Ectodermal cell (in vitro differentiated cells): ENCODE results near the gene VAV3.

ENCODE experiments used
- H3K27ac ChIP-seq: 2 replicates; pipeline ENCODE4 v1.7.0; 2013; ENCODE audit warnings: mild to moderate bottlenecking, low read depth, low read length; ENCODE audit not compliant: insufficient read depth, poor library complexity, severe bottlenecking
- H3K27me3 ChIP-seq: 2 replicates; pipeline ENCODE4 v1.7.0; 2013; ENCODE audit warnings: mild to moderate bottlenecking, low read length; ENCODE audit not compliant: insufficient read depth, control insufficient read depth, poor library complexity, severe bottlenecking
- H3K36me3 ChIP-seq: one replicate; pipeline ENCODE4 v1.7.0; 2013; ENCODE audit warnings: low read length; ENCODE audit not compliant: control insufficient read depth, insufficient read depth
- H3K4me1 ChIP-seq: one replicate; pipeline ENCODE4 v1.7.0; 2013; ENCODE audit warnings: low read length; ENCODE audit not compliant: control insufficient read depth, insufficient read depth
- H3K4me3 ChIP-seq: 2 replicates; pipeline ENCODE4 v1.7.0; 2013; ENCODE audit warnings: low read depth, low read length, control low read depth; ENCODE audit not compliant: insufficient read depth
- H3K9me3 ChIP-seq: 2 replicates; pipeline ENCODE4 v1.7.0; 2013; ENCODE audit warnings: mild to moderate bottlenecking, low read length, moderate library complexity; ENCODE audit not compliant: control insufficient read depth
- WGBS, 2 experiments: methylation state at CpG; one replicate each; pipeline ENCODE4 v1.1.7; 2013; ENCODE audit warnings: missing lambda C conversion rate in 2 of 2; 5-methylcytosine and 5-hydroxymethylcytosine counted together

VAV3 gene

DNA sequence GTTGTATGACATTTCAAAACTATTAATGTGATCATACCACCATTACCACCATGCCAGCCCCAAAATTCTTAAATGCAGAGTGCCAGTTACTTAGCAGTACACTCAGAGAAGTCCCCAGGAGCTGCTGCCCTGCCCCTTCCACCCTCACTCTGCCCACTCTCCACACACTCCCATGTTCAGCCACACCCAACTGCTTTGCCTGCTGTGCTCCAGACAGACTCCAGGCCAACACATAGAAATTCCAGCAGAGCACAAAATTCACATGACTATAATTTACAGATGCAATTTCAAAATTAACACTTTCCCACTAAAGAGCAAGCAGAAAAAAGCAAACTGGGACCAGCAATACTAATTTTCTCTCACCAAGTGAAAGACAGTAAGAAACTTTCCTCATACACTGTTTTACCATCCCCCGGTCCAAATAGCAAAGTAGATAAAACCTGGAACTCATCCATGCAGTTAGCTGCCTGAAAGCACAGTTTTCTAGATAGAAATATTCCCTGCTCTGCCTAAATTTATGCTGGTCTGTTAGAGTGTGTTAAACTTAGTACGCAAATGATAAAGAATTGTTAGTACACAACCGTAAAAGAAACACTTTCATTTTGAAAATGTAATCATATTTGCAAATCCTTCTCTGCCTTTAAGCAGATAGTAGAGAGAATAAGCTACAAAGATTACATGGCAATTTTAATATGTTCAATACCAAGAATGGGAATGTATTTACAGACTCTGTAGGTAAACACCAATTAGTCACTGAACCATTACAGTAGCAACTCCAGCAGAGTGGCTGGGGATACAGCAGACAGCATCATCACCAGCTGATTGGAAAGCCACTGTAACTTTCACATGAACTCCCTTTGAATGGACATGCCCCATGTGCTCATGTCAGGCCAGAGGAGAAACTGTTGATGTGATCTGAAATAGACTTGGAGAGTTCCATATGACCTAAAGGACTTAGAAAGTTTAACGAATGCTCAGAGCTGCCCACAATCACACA is 176.5 kb downstream of the VAV3 start:
- Histone ChIP-seq H3K36me3 (no peaks in the 10 kb centered on the region), H3K9me3 (no peaks in the 10 kb centered on the region), H3K27me3 (no peaks in the 10 kb centered on the region), H3K4me3 (no peak overlapping the region), H3K4me1 (no peaks in the 10 kb centered on the region), H3K27ac (no peak overlapping the region)
- WGBS, 2 experiments: 88 to 97% methylated on average over 2 to 4 of the region's 4 CpGs

DNA sequence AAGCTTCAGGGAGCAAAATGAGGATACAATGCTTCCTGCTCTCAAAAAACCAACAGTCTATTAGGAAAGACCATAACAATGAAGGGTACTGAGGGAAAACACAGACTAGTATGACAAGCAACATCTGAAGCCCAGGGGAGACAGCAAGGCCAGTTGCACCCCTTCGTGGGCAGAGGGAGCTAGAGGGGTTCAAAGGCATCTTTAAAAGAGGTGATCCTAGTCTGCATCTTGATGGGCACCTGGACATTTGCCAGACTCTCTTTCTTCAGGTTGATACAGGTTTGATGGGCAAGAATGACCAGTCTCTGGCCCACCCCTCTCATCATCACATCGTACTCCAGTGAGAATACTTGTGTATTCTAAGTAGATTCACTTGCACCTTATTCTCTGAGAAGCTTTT is 177.7 kb downstream of the VAV3 start:
- WGBS, 2 experiments: 63 to 78% methylated on average over 2 of the region's 2 CpGs
- H3K36me3 ChIP-seq: no peaks in the 10 kb centered on the region
- H3K4me3 ChIP-seq: no peak overlapping the region
- H3K9me3 ChIP-seq: no peaks in the 10 kb centered on the region
- no peaks in the 10 kb centered on the region for H3K4me1 ChIP-seq
- no peak overlapping the region for H3K27ac ChIP-seq
- H3K27me3 ChIP-seq: no peaks in the 10 kb centered on the region

DNA sequence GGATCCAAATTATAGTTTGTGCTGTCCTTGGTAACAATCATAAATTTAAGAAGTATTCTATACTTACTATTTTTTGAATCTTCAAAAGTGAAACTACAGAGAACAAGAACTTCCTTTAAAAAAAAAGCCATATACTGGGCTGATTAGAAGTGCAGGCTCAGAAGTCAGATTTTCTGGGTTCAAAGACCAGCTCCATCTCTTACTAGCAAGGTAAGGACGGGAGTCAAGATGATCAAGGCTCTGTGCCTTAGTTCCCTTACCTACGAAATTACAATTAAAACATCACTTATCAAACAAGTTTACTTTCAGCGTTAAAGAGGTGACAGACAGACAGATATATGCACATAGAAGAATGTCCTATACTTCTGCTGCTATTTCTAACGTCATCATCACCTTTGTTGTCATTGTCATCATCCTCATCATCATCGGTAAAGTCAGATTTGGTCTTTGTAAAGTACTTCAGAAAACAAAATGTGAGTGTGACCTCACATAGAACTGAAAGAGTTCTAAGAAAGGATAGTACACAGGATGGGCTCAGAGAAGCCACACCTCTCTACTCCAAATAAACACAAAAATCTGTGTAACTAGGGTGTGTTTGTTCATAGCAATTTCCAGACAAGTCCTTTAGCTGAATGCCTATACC is 178.7 kb downstream of the VAV3 start:
- 88 to 89% methylated on average over 4 to 5 of the region's 5 CpGs for WGBS, 2 experiments
- Histone ChIP-seq H3K27me3 (no peaks in the 10 kb centered on the region), H3K4me3 (no peak overlapping the region), H3K36me3 (no peaks in the 10 kb centered on the region), H3K4me1 (no peaks in the 10 kb centered on the region), H3K9me3 (no peaks in the 10 kb centered on the region), H3K27ac (no peak overlapping the region)

DNA sequence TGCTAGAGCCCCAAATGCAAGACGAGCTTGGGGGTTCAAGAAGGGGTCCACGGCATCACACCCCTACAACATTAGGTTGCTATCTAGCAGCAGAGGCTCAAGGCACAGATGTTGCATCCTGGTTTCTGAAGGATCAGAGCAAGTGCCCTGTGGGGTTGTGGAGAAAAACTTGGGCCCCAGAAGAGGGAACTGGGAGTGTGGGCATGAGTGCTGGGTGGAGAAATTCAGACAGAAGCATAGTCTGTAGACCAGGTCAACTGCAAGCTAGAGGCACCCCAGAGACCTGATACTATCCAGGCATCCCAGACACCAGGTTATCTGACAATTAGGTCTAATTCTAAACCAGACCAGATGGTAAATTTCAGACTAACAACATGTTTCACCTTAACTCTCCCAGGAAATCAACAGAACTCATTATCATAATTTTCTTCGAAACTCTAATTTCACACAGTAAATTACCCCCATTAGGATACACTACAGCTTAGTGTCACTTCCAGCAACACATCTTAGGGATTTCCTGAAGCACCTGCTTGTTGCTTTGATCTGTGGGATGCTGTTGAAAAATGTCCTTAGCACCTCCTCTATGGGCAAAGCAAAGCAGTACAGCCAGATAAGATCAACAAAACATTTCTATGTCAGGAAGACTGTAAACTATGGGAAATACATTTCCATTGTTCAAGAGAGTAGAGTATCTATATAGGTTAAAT is 179.3 kb downstream of the VAV3 start:
- Histone ChIP-seq H3K4me1 (no peaks in the 10 kb centered on the region), H3K27ac (no peak overlapping the region), H3K9me3 (no peaks in the 10 kb centered on the region), H3K4me3 (no peak overlapping the region), H3K36me3 (no peaks in the 10 kb centered on the region), H3K27me3 (no peaks in the 10 kb centered on the region)
- WGBS, 2 experiments: 93 to 95% methylated on average over 3 of the region's 3 CpGs

DNA sequence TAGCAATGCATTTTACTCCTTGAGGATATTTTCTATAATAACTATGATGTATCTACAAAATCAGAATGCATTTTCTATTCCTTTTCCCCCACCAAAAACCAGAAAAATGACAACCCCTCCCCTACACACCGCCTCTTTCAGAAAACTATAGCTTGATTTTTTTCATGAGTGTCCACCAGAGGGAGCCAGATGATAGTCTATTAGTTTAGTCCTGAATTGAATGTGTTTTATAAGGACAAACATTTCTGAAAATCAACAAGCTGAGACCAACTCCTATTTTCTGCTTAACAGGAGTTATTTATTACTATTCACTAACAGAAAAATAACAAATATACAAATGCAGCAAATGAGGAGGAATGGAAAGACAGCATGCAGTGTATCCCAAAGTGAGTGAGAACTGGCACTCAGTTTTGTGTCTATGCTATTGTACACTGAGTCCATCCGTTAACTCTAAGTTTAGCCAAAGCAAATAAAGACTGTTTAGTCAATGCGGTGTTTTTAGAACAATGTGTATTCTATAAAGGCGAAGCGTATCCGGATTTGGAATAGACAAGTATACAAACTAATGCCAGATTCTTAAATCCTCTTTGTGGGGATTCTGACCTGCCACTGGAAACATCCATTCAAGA is 182.6 kb downstream of the VAV3 start:
- WGBS, 2 experiments: 70 to 82% methylated on average over 5 to 6 of the region's 6 CpGs
- Histone ChIP-seq H3K4me1 (no peaks in the 10 kb centered on the region), H3K9me3 (no peaks in the 10 kb centered on the region), H3K4me3 (no peak overlapping the region), H3K27me3 (no peaks in the 10 kb centered on the region), H3K27ac (no peak overlapping the region), H3K36me3 (no peaks in the 10 kb centered on the region)

DNA sequence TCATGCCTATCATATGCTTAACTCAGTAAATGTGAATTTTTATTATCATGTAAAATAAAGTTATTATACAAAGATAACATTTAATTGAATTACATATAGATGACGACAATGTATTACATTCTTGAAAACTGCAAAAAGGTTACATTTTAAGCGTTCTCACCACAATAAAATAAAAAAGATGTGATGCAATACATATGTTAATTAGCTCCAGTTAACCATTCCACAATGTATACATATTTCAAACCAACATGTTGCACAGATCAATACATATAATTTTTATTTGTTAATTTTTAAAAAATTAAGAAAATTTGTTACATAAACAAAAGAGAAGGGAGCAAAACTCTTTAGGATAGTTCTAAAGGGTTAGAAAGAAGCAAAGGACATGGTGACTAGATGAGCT is 183.7 kb downstream of the VAV3 start:
- no peaks in the 10 kb centered on the region for H3K36me3 ChIP-seq
- H3K4me3 ChIP-seq: no peak overlapping the region
- H3K4me1 ChIP-seq: no peaks in the 10 kb centered on the region
- H3K27ac ChIP-seq: no peak overlapping the region
- H3K27me3 ChIP-seq: no peaks in the 10 kb centered on the region
- H3K9me3 ChIP-seq: no peaks in the 10 kb centered on the region
- WGBS, 2 experiments: no CpG with 5 or more reads among the region's 2 CpGs

DNA sequence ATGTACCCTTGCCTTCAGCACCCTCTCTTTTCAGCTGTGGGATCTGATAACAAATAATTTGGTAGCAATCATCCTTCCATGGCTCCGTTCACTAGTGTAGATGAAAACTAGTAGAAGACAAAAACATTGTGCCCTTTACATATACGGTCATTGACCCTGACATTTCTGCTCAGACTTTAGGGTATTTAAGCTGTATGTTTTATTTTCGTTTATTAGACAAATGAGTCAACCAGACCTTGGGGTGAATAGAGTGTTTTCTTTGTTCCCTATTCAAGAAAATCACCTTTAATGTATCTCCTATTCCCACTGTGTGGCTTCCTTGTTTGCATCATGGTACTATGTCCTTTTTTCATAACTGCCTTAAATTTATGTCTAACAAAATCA is 187.3 kb downstream of the VAV3 start:
- Histone ChIP-seq H3K27me3 (no peaks in the 10 kb centered on the region), H3K36me3 (no peaks in the 10 kb centered on the region), H3K9me3 (no peaks in the 10 kb centered on the region), H3K4me3 (no peak overlapping the region), H3K27ac (no peak overlapping the region), H3K4me1 (no peaks in the 10 kb centered on the region)
- 96 to 100% methylated on average over 2 to 3 of the region's 3 CpGs for WGBS, 2 experiments

DNA sequence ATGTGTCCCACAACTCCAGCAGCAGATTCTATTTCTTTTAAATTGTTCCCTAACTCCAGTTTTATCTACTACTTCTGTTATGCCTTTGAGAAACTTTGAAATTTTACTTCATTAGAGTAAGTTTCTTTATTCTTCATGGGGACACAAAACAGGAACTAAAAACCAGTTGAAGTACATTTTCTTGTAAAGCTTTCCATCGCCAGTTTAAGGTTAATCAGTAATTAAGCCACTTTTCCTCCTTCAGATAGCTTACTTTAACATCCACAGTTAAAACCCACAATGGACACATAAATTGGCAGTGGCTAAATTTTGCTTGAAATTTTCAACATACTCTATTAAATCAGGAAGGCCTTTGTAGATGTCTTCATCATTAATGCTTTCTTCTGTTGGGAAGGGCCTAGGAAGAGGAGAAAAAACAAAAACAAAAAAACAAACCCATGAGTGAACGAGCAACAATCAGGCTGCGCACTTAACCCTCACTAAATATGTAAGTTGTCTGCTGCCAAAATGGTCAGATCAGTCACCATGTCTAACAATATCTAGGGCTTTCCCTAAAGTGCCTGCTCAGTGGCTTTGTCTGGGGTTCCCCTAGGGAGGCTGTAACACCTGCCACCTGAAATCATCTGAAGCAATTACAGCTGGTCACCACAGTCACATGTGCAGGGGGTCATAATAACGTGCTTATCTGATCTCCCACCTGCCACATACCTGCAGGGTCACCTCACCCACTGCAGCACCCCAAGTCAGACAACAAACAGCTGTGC is 187.9 kb downstream of the VAV3 start:
- Histone ChIP-seq H3K36me3 (no peaks in the 10 kb centered on the region), H3K27me3 (no peaks in the 10 kb centered on the region), H3K4me3 (no peak overlapping the region), H3K9me3 (no peaks in the 10 kb centered on the region), H3K4me1 (no peaks in the 10 kb centered on the region), H3K27ac (no peak overlapping the region)
- WGBS, 2 experiments: 91 to 94% methylated on average over 4 of the region's 4 CpGs

DNA sequence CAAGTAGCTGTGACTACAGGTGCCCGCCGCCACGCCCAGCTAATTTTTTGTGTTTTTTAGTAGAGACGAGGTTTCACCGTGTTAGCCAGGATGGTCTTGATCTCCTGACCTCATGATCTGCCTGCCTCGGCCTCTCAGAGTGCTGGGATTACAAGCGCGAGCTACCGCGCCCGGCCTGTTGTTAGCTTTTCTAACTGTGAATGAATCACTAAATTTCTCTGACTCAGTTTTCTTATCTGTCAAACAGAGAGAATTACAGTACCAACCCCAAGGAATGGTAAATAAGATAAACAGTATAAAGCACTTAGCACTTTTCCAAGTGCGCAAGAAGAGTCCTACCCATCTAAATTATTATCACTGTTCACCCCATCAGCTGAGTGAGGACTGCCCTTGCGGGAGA is 193.6 kb downstream of the VAV3 start:
- 87 to 89% methylated on average over 13 of the region's 13 CpGs for WGBS, 2 experiments
- no peaks in the 10 kb centered on the region for H3K4me1 ChIP-seq
- no peak overlapping the region for H3K27ac ChIP-seq
- no peaks in the 10 kb centered on the region for H3K9me3 ChIP-seq
- H3K4me3 ChIP-seq: no peak overlapping the region
- H3K36me3 ChIP-seq: no peaks in the 10 kb centered on the region
- H3K27me3 ChIP-seq: no peaks in the 10 kb centered on the region
